SKM-1 treated with dmso at 0.1 percent for 144 hours (cell line): Measurements from ENCODE around the gene SH3BP1.

Source experiments
- DNase-seq: peaks from one replicate; lab custom pipeline; 2025; ENCODE audit not compliant: unreplicated experiment; lab: John Stamatoyannopoulos, UW

The SH3BP1 gene

DNA sequence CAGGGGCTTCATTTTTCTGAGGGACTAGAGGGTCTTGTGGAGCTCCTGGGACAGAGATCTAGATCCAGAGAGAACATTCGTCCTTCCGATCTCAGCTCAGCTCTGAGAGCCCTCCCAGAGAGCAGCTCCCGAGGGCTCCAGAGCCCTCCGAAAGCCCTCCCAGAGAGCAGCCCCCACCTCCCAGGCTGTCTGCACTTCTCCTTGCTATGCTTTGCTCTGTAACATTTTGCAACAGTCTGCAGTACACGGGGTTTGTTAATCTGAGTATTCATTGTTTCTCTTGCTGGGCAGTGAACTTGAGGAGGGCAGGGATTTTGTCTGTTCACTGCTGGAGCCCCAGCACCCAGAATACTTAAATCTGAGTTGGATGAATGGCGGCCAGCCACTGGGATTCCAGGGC lies 28.3 kb upstream of the SH3BP1 start:
- no peak for DNase-seq

- DNase-seq = no peak
Observed at GRCh38 chr22:37616201-37617083, 23.0 kb upstream of the SH3BP1 start.

DNA sequence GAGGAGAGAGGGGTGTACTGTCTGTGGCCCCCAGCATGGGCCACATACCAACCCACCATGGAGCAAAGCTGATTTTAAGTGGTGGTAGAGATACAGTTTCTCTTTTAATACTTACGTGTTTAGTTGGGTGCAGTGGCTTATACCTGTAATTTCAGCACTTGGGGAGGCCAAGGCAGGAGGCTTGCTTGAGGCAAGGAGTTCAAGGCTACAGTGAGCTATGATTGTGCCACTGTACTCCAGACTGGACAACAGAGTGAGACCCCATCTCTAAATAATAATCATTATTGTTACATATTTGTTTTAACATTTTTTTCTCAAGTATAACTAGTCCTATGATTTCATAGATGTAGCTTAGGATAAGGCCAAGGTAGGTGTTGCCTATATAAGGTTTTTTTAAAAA lies 22.0 kb upstream of the SH3BP1 start:
- DNase-seq = no peak

DNA sequence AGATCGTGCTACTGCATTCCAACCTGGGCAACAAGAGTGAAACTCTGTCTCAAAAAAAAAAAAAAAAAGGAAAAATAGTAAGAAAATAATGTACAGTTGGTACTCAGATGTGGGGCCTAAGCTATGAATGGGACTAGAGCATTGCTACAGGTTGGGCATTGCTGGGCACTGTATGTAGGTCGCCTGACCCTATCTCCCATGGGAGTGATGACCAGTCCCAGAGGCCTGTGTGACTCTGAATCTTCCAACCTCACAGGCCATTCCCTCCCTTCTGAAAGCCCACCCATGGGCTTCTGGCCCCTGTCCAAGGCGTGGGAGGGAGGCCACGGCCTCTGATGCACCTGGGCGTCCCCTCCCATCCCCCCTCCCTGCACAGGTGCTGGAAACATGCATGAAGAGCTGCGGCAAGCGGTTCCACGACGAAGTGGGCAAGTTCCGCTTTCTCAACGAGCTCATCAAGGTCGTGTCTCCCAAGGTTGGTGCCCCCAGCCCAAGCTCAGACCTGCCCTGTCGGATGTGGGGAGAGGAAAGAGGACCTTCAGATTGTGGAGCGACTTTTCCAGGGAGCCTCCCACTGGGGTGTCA lies 21.3 kb upstream of the SH3BP1 start:
- DNase-seq = no peak

DNA sequence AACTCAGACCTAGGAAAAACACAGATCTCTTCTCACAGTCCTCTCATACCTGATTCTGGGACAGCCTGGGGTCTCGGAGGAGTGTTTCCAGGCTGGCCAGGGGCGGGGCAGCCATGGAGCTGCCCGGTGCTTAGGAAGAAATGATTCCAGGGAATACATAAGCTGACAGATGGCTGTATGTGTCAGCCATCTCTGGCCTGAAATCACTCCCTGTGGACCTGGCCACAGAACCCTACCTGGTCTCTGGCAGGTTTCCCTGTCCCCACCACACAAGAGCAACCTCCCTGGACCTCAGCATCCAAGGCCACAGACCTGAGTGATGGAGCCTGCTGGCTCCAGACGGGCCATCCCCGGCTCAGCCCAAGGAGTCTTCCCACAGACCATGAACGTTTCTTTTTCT lies 20.8 kb upstream of the SH3BP1 start:
- no peak for DNase-seq

- no peak for DNase-seq
Observed at GRCh38 chr22:37619991-37620390, 19.5 kb upstream of the SH3BP1 start.

DNA sequence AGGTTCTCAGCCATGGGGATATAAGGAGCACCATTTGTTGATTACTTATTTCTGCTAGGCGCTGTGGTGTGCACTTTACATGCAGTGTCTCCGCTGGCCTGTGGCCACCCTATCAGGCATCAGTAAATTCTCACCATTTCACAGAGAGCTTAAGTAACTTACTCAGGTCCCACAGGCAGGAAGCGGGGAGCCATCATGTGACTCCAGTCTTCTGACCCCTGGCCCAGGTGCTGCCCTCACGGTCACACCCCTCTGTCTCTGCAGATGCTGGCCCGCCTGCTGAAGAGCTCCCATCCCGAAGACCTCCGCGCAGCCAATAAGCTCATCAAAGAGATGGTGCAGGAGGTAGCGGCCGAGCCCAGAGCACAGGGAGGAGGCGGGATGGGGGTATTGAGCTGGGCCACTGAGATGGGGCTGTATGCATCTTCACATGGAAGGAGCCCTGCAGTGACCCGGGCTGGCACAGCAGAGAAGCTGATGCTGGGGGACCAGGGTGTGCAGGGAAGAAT lies 18.1 kb upstream of the SH3BP1 start:
- DNase-seq = no peak

DNA sequence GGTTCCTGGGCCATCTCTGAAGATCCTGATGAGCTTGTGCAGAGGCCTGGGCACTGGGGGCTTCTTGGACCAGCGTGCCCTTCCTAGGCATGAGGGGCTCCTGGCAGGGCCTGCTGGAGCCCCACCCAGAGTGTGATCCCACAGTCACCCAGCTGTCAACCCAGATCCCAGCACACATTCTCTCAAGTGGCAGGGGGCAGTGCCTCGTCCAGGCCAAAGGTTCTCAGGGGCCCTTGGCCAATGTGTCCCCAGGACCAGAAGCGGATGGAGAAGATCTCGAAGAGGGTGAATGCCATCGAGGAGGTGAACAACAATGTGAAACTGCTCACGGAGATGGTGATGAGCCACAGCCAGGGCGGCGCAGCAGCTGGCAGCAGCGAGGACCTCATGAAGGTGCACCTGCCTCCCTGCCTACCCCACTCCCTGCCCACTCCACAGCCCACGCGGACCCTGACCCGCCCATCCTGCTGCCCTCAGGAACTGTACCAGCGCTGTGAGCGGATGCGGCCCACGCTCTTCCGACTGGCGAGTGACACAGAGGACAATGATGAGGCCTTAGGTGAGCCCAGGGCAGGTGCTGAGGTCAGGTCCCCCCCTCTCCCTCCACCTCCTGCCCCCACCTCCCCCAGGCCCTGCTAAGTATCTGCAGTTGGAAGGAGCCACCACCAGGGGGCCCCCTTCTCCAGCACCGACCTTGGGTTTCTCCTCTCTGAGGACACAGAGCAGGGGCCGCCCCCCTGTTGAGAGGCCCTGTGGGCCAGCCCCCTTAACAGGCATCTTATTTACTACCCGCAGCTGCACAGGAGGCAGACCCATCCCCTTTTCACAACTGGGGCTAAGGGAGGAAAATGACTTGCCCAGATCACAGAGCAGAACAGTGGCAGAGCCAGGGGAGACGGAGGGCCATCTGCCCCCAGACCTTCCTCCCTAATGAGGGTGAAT lies 16.1 kb upstream of the SH3BP1 start:
- peak; percentile 52 for DNase-seq

- no peak for DNase-seq
Observed at GRCh38 chr22:37624017-37624365, 15.5 kb upstream of the SH3BP1 start.

DNA sequence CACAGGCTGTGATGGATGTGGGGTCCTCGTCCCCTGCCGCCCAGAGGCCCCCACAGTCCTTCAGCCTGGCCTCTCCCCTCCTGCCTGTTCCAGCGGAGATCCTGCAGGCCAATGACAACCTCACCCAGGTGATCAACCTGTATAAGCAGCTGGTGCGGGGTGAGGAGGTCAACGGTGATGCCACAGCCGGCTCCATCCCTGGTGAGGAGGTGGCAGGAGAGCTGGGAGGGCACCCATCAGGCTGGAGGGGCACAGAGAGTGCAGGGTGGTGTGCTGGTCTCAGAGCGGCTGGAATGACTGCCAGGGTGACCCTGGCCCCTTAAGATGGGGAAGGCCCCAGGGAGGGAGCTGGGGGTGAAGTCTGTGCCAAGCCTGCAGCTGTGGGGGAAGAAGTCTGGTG lies 14.6 kb upstream of the SH3BP1 start:
- DNase-seq = no peak

DNA sequence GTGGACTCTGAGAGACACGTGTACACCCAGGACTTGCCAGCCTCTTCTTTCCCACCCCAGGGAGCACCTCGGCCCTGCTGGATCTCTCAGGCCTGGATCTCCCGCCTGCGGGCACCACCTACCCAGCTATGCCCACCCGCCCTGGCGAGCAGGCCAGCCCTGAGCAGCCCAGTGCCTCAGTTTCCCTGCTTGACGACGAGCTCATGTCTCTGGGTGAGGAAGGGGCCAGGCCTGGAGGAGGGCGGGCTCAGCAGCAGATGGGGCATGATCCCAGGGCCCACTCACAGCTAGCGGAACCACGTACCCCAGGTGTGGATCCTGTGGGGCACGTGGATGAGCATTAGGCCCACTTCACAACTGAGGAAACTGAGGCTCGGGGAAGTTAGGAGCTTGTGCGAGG lies 13.7 kb upstream of the SH3BP1 start:
- no peak for DNase-seq

DNA sequence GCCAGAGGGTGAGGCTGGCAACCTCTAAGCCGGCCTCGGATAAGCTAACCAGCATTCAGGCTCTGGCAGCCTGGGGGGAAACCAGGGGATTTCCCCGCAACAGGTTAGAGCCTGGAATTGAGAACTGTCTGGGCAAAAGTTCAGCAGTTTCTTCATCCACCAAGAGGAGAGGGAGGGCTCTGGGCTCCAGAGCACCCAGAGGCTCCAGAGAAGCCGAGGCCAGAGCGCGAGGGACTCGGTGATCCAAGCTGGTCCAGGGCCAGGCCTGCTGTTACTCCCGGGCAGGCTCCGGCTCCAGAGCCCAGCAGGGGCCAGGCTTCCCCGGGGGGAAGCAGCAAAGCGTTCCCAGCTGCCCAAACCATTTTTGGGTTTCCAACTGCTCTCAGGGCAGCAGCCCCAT lies 13.3 kb upstream of the SH3BP1 start:
- DNase-seq = no peak

- DNase-seq = no peak
Observed at GRCh38 chr22:37626556-37627075, 12.9 kb upstream of the SH3BP1 start.

- no peak for DNase-seq
Observed at GRCh38 chr22:37627121-37627520, 12.3 kb upstream of the SH3BP1 start.

DNA sequence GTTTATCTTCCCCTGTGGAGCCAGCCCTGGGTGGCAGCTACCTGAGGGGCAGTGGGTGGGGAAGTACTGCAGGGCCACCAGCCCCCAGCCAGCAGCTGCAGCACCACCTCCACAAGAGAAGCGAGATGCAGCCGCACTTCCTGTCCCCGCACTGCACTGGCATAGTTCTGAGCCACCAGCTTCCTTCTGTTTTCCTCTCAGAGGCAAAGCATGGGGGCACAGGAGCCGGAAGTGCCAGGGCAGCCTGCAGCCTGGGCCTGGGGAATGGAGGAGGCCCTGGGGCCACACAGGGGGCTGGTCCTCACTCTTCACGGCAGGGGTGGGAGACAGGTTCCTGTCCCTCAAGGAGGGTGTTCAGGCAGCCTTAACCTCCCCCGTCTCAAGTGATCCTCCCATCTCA lies 11.9 kb upstream of the SH3BP1 start:
- no peak for DNase-seq

DNA sequence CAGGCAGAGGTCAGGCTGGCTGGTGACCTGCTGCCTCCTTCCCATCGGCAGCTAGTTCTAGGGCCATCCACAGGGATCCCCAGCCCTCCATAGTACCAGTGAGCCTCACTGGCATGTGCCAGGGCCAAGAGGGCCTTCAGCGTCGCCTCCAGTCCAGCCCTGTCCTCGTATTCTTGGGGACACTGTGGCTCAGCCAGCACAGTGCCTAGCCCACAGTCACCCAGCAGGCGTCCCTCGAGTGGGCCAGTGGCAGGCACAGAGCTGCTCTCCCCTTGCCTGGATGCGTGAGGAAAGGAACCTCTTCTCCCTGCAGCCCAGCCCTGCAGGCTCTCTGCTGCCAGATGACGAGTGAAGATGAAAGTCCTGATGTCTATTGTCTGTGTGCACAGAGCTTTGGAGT lies 10.6 kb upstream of the SH3BP1 start:
- DNase-seq = no peak

- DNase-seq = no peak
Observed at GRCh38 chr22:37629928-37630327, 9.5 kb upstream of the SH3BP1 start.

GRCh38 chr22:37630839-37631435 lies 8.5 kb upstream of the SH3BP1 start:
- DNase-seq = no peak

DNA sequence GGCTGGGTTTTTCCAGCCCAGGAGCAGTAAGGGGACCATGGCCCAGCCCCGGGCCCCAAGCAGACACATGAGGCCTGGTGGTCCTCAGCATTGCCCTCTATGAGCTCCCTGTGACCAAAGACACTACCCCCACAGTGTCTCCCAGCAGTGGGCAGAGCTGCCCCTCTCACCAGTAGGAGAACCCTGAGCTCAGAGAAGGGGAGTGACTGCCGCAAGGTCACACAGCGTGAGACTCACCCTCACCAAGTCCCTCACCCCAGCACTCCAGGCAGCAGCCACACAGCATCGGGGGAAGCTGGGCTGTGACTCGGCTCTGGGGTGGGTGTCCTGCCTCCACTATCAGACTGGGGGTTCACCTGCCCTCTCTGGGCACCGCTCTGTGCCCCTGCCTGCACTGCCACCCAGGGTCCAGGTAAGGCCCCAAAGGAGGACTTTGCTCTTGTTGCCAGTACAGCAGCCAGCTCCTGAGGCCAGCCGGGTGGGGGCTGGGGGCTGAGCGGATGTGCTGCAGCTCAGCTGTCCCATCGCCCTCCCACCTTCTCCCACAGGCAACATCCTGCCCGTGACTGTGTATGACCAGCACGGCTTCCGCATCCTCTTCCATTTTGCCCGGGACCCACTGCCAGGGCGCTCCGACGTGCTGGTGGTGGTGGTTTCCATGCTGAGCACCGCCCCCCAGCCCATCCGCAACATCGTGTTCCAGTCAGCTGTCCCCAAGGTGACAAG lies 7.9 kb upstream of the SH3BP1 start:
- no peak for DNase-seq
